Glutamatergic neuron (in vitro differentiated cells): ENCODE measurements around the gene OR5K1. TPM values are rescaled to one million over a fixed set of nuclear protein-coding genes. Genes with fewer than 3 reads are reported as not detected.

Source experiments
- DNase-seq: peaks from one replicate; pipeline ENCODE4 v3.0.0; 2022
- H3K27ac Mint-ChIP-seq: one replicate; pipeline ENCODE4 v1.8.0; 2020; ENCODE audit warnings: mild to moderate bottlenecking, mixed read lengths, inconsistent platforms; ENCODE audit not compliant: unreplicated experiment
- H3K27me3 Mint-ChIP-seq: one replicate; pipeline ENCODE4 v1.8.0; 2020; ENCODE audit warnings: mild to moderate bottlenecking, moderate library complexity, mixed read lengths, inconsistent platforms; ENCODE audit not compliant: unreplicated experiment
- H3K36me3 Mint-ChIP-seq: one replicate; pipeline ENCODE4 v1.8.0; 2020; ENCODE audit warnings: mild to moderate bottlenecking, mixed read lengths, inconsistent platforms; ENCODE audit not compliant: unreplicated experiment
- H3K4me1 Mint-ChIP-seq: one replicate; pipeline ENCODE4 v1.8.0; 2020; ENCODE audit warnings: mild to moderate bottlenecking, low read depth, mixed read lengths, inconsistent platforms; ENCODE audit not compliant: unreplicated experiment
- H3K4me3 Mint-ChIP-seq: one replicate; pipeline ENCODE4 v1.8.0; 2020; ENCODE audit warnings: mild to moderate bottlenecking, mixed read lengths, inconsistent platforms; ENCODE audit not compliant: unreplicated experiment
- H3K9me3 Mint-ChIP-seq: one replicate; pipeline ENCODE4 v1.8.0; 2020; ENCODE audit warnings: mild to moderate bottlenecking, moderate library complexity, mixed read lengths, inconsistent platforms; ENCODE audit not compliant: unreplicated experiment
- total RNA-seq: library from RNA; stranded (reverse); fragmentation: NEBNext Ultra II Directional; extraction: Animal tissue kit (Norgen Biotek cat#: 25700); gene quantifications from one replicate; pipeline ENCODE4 v1.2.1, GENCODE V29; 2021; ENCODE audit not compliant: unreplicated experiment
- TF ChIP-seq, protein P1 (sequence below): fragments of 200-600 bp; sonication (generic); IDR thresholded peaks from one replicate; pipeline ENCODE4 v1.5.0; 2021; ENCODE audit not compliant: partially characterized antibody, unreplicated experiment

Gene OR5K1
- total RNA-seq, 1 donor from 2014 or later, result not detected

DNA sequence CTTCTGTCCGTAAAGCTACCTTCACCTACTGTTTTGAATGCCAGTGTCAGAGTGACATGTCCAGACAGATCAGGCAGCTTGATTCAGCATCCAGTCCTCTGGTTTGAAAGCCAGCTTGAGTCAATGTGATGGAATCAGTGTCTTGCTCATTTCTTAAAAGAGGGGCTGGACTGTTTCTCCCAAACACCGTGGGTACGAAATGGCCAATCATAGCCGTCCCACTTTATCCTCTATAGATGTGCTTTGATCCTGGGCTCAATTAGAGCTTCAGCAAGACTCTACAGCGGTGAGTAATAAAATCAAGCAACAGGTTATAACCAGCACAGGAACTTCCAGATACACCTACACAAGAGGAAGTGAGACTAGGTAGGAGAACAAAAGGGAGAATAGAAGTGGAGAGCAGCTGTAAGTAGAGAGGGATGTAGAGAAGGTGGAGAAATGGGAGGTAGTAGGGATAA is 17.0 kb upstream of the OR5K1 start:
- no peak overlapping the region for H3K4me3 Mint-ChIP-seq
- H3K36me3 Mint-ChIP-seq, result no peaks in the 10 kb centered on the region
- H3K4me1 Mint-ChIP-seq, result peaks cover 1% of the 10 kb centered on the region
- no peak for DNase-seq
- TF ChIP-seq, protein P1, sequence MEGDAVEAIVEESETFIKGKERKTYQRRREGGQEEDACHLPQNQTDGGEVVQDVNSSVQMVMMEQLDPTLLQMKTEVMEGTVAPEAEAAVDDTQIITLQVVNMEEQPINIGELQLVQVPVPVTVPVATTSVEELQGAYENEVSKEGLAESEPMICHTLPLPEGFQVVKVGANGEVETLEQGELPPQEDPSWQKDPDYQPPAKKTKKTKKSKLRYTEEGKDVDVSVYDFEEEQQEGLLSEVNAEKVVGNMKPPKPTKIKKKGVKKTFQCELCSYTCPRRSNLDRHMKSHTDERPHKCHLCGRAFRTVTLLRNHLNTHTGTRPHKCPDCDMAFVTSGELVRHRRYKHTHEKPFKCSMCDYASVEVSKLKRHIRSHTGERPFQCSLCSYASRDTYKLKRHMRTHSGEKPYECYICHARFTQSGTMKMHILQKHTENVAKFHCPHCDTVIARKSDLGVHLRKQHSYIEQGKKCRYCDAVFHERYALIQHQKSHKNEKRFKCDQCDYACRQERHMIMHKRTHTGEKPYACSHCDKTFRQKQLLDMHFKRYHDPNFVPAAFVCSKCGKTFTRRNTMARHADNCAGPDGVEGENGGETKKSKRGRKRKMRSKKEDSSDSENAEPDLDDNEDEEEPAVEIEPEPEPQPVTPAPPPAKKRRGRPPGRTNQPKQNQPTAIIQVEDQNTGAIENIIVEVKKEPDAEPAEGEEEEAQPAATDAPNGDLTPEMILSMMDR, result no peak
- H3K9me3 Mint-ChIP-seq, result no peaks in the 10 kb centered on the region
- H3K27me3 Mint-ChIP-seq, result peaks cover 2% of the 10 kb centered on the region
- H3K27ac Mint-ChIP-seq, result no peak overlapping the region

DNA sequence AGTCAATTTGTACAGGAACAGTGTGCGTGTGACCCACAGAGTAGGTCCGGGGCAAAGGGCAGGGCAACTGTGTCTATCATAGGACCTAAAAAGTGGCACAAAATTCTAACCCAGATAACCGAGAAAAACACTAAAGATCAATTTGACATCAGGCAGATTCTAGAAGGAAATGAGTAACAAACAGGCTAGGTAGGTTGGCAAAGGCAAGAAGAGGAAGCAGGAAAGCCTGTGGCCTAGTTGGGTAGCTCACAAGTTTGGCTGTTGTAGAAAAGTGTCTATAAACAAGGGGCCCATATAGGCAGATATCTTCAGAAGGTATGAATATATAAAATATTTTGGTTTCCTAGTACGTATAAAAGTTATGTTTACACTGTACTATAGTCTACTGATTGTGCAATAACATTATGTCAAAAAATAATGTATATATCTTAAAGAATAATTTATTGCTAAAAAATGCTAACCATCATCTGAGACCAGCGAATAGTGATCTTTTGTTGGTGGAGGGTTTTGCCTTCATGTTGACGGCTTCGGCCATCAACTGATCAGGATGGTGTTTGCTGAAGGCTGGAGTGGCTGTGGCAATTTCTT is 13.3 kb upstream of the OR5K1 start:
- no peaks in the 10 kb centered on the region for H3K36me3 Mint-ChIP-seq
- no peaks in the 10 kb centered on the region for H3K4me1 Mint-ChIP-seq
- TF ChIP-seq, protein P1, result no peak
- H3K27ac Mint-ChIP-seq, result no peak overlapping the region
- no peak for DNase-seq
- H3K27me3 Mint-ChIP-seq, result peaks cover 2% of the 10 kb centered on the region
- H3K4me3 Mint-ChIP-seq, result no peak overlapping the region
- no peaks in the 10 kb centered on the region for H3K9me3 Mint-ChIP-seq

DNA sequence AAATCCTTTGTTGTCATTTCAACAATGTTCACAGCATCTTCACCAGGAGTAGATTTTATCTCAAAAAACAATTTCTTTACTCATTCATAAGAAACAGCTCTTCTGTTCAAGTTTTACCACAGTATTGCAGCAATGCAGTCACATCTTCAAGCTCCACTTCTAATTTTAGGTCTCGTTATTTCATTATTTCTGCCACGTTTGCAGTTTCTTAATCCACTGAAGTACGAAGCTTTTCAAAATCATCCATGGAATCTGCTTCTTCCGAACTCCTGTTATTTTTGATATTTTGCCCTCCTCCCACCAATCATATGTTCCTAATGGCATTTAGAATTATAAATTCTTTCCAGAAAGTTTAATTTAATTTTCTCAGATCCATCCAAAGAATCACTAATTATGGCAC is 12.6 kb upstream of the OR5K1 start:
- H3K4me3 Mint-ChIP-seq, result no peak overlapping the region

DNA sequence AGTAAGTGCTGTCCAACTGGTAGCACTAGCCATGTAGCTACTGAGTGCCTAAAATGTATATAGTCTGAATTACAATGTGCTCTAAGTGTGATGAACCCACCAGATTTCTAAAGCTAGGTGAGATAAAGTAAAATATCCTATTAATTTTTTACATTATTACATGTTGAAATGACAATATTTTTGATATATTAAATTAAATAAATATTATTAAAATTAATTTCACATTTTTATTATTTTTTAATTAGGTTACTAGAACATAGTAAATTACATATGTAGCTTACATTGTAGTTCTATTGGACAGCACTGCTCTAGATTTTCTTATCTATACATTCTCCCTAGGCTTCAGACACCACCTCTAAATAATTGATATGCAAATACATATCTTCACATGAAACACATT is 9.2 kb upstream of the OR5K1 start:
- Mint-ChIP-seq H3K4me1 (no peaks in the 10 kb centered on the region), H3K4me3 (no peak overlapping the region), H3K36me3 (no peaks in the 10 kb centered on the region), H3K9me3 (peaks cover 1% of the 10 kb centered on the region), H3K27ac (no peak overlapping the region), H3K27me3 (no peaks in the 10 kb centered on the region)
- TF ChIP-seq, protein P1, result no peak
- DNase-seq, result no peak

More for the DNA sequence above, 12.6 kb upstream of the OR5K1 start:
- H3K36me3 Mint-ChIP-seq, result no peaks in the 10 kb centered on the region
- DNase-seq, result no peak
- no peaks in the 10 kb centered on the region for H3K4me1 Mint-ChIP-seq
- peaks cover 2% of the 10 kb centered on the region for H3K27me3 Mint-ChIP-seq
- H3K27ac Mint-ChIP-seq, result no peak overlapping the region
- TF ChIP-seq, protein P1, result no peak
- H3K9me3 Mint-ChIP-seq, result no peaks in the 10 kb centered on the region

DNA sequence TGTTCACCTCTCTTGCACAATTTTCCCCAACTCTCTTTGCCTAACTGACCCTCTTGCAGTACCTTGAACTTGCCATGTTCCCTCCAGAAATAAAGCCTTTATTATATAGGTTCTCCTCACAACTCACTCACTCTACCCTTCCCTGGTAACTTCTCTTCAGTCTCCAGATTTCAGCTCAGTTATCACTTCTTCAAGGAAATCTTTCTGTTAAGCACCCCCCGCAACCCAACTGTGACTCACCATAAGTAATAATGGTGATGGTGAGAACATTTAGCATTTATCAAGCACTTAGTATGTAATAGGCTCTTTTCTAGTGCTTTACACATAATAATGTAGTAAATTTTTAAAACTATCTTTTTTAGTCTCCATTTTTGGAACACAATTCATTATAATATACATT is 8.1 kb upstream of the OR5K1 start:
- Mint-ChIP-seq H3K36me3 (no peaks in the 10 kb centered on the region), H3K27ac (no peak overlapping the region), H3K9me3 (peaks cover 3% of the 10 kb centered on the region), H3K4me3 (no peak overlapping the region), H3K27me3 (no peaks in the 10 kb centered on the region), H3K4me1 (no peaks in the 10 kb centered on the region)
- DNase-seq, result no peak
- TF ChIP-seq, protein P1, result no peak
